Stimulated activated CD8-positive, alpha-beta memory T cell treated with anti-CD3 and anti-CD28 coated beads, Interleukin-7, amount 100 ng/mL, for 48 hours (primary cell): ENCODE data around the gene CPD.
"Not testable (repeated sequence)": the region's sequence is repeated elsewhere in the genome, so short reads cannot be mapped to it uniquely, and the experiment has no call there.

ENCODE experiments used
- DNase-seq, 2 donors: peaks; one replicate each; pipeline ENCODE4 v3.0.0-alpha.2; 2020; ENCODE audit warnings: low read depth in 1 of 2; ENCODE audit errors: extremely low read depth in 1 of 2

The CPD gene

GRCh38 chr17:30424471-30424870 lies 45.7 kb downstream of the CPD start:
- DNase-seq = no peak

GRCh38 chr17:30426292-30426691 lies 47.6 kb downstream of the CPD start:
- no peak for DNase-seq

- no peak for DNase-seq
Measured at GRCh38 chr17:30427611-30428010, 48.9 kb downstream of the CPD start.

GRCh38 chr17:30429155-30429554 lies 50.4 kb downstream of the CPD start:
- no peak for DNase-seq

- DNase-seq = no peak
Measured at GRCh38 chr17:30433514-30433913, 54.8 kb downstream of the CPD start.

GRCh38 chr17:30436729-30437128 lies 58.0 kb downstream of the CPD start:
- no peak for DNase-seq

- DNase-seq = no peak
Measured at GRCh38 chr17:30443721-30444120, 65.0 kb downstream of the CPD start.

- not testable (repeated sequence) for DNase-seq
Measured at GRCh38 chr17:30446640-30447039, 67.9 kb downstream of the CPD start.

GRCh38 chr17:30449480-30449879 lies 70.8 kb downstream of the CPD start:
- DNase-seq = no peak

- no peak for DNase-seq
Measured at GRCh38 chr17:30450125-30451027, 71.6 kb downstream of the CPD start.

GRCh38 chr17:30454635-30455034 lies 75.9 kb downstream of the CPD start:
- no peak for DNase-seq

- DNase-seq = no peak
Measured at GRCh38 chr17:30458371-30458770, 79.6 kb downstream of the CPD start.

- DNase-seq = not testable (repeated sequence)
Measured at GRCh38 chr17:30458797-30459413, 80.2 kb downstream of the CPD start.

GRCh38 chr17:30468465-30468864 lies 89.7 kb downstream of the CPD start:
- DNase-seq = no peak

- DNase-seq = no peak
Measured at GRCh38 chr17:30472238-30472890, 93.6 kb downstream of the CPD start.

- DNase-seq = no peak
Measured at GRCh38 chr17:30475206-30475605, 96.5 kb downstream of the CPD start.

- no peak for DNase-seq
Measured at GRCh38 chr17:30476726-30477082, 98.0 kb downstream of the CPD start.

GRCh38 chr17:30477083-30477773 lies 98.5 kb downstream of the CPD start, which contains the start of gene GOSR1:
Gene GOSR1 (plus strand): TSS chr17:30477408. CDS start chr17:30477434, 26 bp downstream.
- DNase-seq = peak; percentile 77 to 90

GRCh38 chr17:30477774-30478115 lies 99.0 kb downstream of the CPD start:
- no peak for DNase-seq

- DNase-seq = no peak
Measured at GRCh38 chr17:30482555-30482954, 103.8 kb downstream of the CPD start.

- no peak for DNase-seq
Measured at GRCh38 chr17:30483159-30483558, 104.4 kb downstream of the CPD start.
